ENCODE measurements around the gene ZBTB7C. TPM values are rescaled to one million over a fixed set of nuclear protein-coding genes. Genes with fewer than 3 reads are reported as not detected.
A peak's percentile ranks its signal among the peaks of the same experiment; 100 is the strongest.

The ZBTB7C gene
- 0.22 TPM in 1 of 2 replicates, not detected in the other for total RNA-seq (2012; rRNA removed)

GRCh38 chr18:48408727-48409590 lies at the start of gene ZBTB7C:
Gene ZBTB7C, minus strand, starts transcription at chr18:48409383.
- peaks cover 63% of the 10 kb centered on the region for H3K27me3 ChIP-seq (ENCODE audit: control insufficient read depth, insufficient read depth, low read length)
- H3K4me3 ChIP-seq (ENCODE audit: low read length): peak within 1 kb of the TSS; percentile 81
- H3K4me2 ChIP-seq (ENCODE audit: low read length): peak within 1 kb of the TSS; percentile 99
- no peaks in the 10 kb centered on the region for H3K36me3 ChIP-seq (ENCODE audit: insufficient read depth, low read length)
- H3K9ac ChIP-seq (ENCODE audit: low read depth, low read length): peak within 1 kb of the TSS; percentile 7
- no peaks in the 10 kb centered on the region for H3K9me3 ChIP-seq (replicated peaks; ENCODE audit: low read length)
- peaks cover 18% of the 10 kb centered on the region for H3K4me1 ChIP-seq (ENCODE audit: control insufficient read depth, insufficient read depth, low read length)

- Histone ChIP-seq H3K4me3 (ENCODE audit: low read length) (no peak overlapping the region), H3K36me3 (ENCODE audit: insufficient read depth, low read length) (no peaks in the 10 kb centered on the region), H3K9me3 (replicated peaks; ENCODE audit: low read length) (no peaks in the 10 kb centered on the region), H3K9ac (ENCODE audit: low read depth, low read length) (no peak overlapping the region), H3K4me2 (ENCODE audit: low read length) (no peak overlapping the region), H3K27me3 (ENCODE audit: control insufficient read depth, insufficient read depth, low read length) (peaks cover 70% of the 10 kb centered on the region), H3K4me1 (ENCODE audit: control insufficient read depth, insufficient read depth, low read length) (peaks cover 20% of the 10 kb centered on the region)
These were observed 47.7 kb upstream of the ZBTB7C start for GRCh38 chr18:48456838-48457237.

- H3K27me3 ChIP-seq (ENCODE audit: control insufficient read depth, insufficient read depth, low read length): peaks cover 66% of the 10 kb centered on the region
- H3K9me3 ChIP-seq (replicated peaks; ENCODE audit: low read length): no peaks in the 10 kb centered on the region
- no peak overlapping the region for H3K9ac ChIP-seq (ENCODE audit: low read depth, low read length)
- no peak overlapping the region for H3K4me3 ChIP-seq (ENCODE audit: low read length)
- H3K4me1 ChIP-seq (ENCODE audit: control insufficient read depth, insufficient read depth, low read length): peaks cover 20% of the 10 kb centered on the region
- H3K36me3 ChIP-seq (ENCODE audit: insufficient read depth, low read length): no peaks in the 10 kb centered on the region
- H3K4me2 ChIP-seq (ENCODE audit: low read length): peak overlapping the region; percentile 20
These were observed 46.6 kb upstream of the ZBTB7C start for GRCh38 chr18:48455555-48456478.

- no peak overlapping the region for H3K4me3 ChIP-seq (ENCODE audit: low read length)
- no peak overlapping the region for H3K4me2 ChIP-seq (ENCODE audit: low read length)
- peaks cover 65% of the 10 kb centered on the region for H3K27me3 ChIP-seq (ENCODE audit: control insufficient read depth, insufficient read depth, low read length)
- no peaks in the 10 kb centered on the region for H3K9me3 ChIP-seq (replicated peaks; ENCODE audit: low read length)
- peaks cover 20% of the 10 kb centered on the region for H3K4me1 ChIP-seq (ENCODE audit: control insufficient read depth, insufficient read depth, low read length)
- no peak overlapping the region for H3K9ac ChIP-seq (ENCODE audit: low read depth, low read length)
- H3K36me3 ChIP-seq (ENCODE audit: insufficient read depth, low read length): no peaks in the 10 kb centered on the region
These were observed 45.1 kb upstream of the ZBTB7C start for GRCh38 chr18:48454261-48454757.

- Histone ChIP-seq H3K9me3 (replicated peaks; ENCODE audit: low read length) (no peaks in the 10 kb centered on the region), H3K4me3 (ENCODE audit: low read length) (no peak overlapping the region), H3K4me1 (ENCODE audit: control insufficient read depth, insufficient read depth, low read length) (peaks cover 20% of the 10 kb centered on the region), H3K4me2 (ENCODE audit: low read length) (no peak overlapping the region), H3K27me3 (ENCODE audit: control insufficient read depth, insufficient read depth, low read length) (peaks cover 69% of the 10 kb centered on the region), H3K9ac (ENCODE audit: low read depth, low read length) (no peak overlapping the region), H3K36me3 (ENCODE audit: insufficient read depth, low read length) (no peaks in the 10 kb centered on the region)
These were observed 44.3 kb upstream of the ZBTB7C start for GRCh38 chr18:48453330-48454066.

GRCh38 chr18:48452861-48453323 lies 43.7 kb upstream of the ZBTB7C start:
- H3K27me3 ChIP-seq (ENCODE audit: control insufficient read depth, insufficient read depth, low read length): peaks cover 74% of the 10 kb centered on the region
- no peak overlapping the region for H3K4me2 ChIP-seq (ENCODE audit: low read length)
- no peaks in the 10 kb centered on the region for H3K36me3 ChIP-seq (ENCODE audit: insufficient read depth, low read length)
- H3K9ac ChIP-seq (ENCODE audit: low read depth, low read length): no peak overlapping the region
- no peaks in the 10 kb centered on the region for H3K9me3 ChIP-seq (replicated peaks; ENCODE audit: low read length)
- H3K4me3 ChIP-seq (ENCODE audit: low read length): no peak overlapping the region
- H3K4me1 ChIP-seq (ENCODE audit: control insufficient read depth, insufficient read depth, low read length): peaks cover 20% of the 10 kb centered on the region

- Histone ChIP-seq H3K4me3 (ENCODE audit: low read length) (no peak overlapping the region), H3K9ac (ENCODE audit: low read depth, low read length) (no peak overlapping the region), H3K9me3 (replicated peaks; ENCODE audit: low read length) (no peaks in the 10 kb centered on the region), H3K36me3 (ENCODE audit: insufficient read depth, low read length) (no peaks in the 10 kb centered on the region), H3K27me3 (ENCODE audit: control insufficient read depth, insufficient read depth, low read length) (peaks cover 70% of the 10 kb centered on the region), H3K4me2 (ENCODE audit: low read length) (no peak overlapping the region), H3K4me1 (ENCODE audit: control insufficient read depth, insufficient read depth, low read length) (peaks cover 12% of the 10 kb centered on the region)
These were observed 41.5 kb upstream of the ZBTB7C start for GRCh38 chr18:48450685-48451084.

- H3K36me3 ChIP-seq (ENCODE audit: insufficient read depth, low read length): no peaks in the 10 kb centered on the region
- no peak overlapping the region for H3K9ac ChIP-seq (ENCODE audit: low read depth, low read length)
- H3K27me3 ChIP-seq (ENCODE audit: control insufficient read depth, insufficient read depth, low read length): peaks cover 68% of the 10 kb centered on the region
- H3K9me3 ChIP-seq (replicated peaks; ENCODE audit: low read length): no peaks in the 10 kb centered on the region
- peak overlapping the region; percentile 36 for H3K4me3 ChIP-seq (ENCODE audit: low read length)
- peak overlapping the region; percentile 69 for H3K4me2 ChIP-seq (ENCODE audit: low read length)
- H3K4me1 ChIP-seq (ENCODE audit: control insufficient read depth, insufficient read depth, low read length): peaks cover 4% of the 10 kb centered on the region
These were observed 37.5 kb upstream of the ZBTB7C start for GRCh38 chr18:48446582-48447225.

- no peak overlapping the region for H3K9ac ChIP-seq (ENCODE audit: low read depth, low read length)
- no peaks in the 10 kb centered on the region for H3K36me3 ChIP-seq (ENCODE audit: insufficient read depth, low read length)
- peaks cover 12% of the 10 kb centered on the region for H3K4me1 ChIP-seq (ENCODE audit: control insufficient read depth, insufficient read depth, low read length)
- H3K27me3 ChIP-seq (ENCODE audit: control insufficient read depth, insufficient read depth, low read length): peaks cover 72% of the 10 kb centered on the region
- no peaks in the 10 kb centered on the region for H3K9me3 ChIP-seq (replicated peaks; ENCODE audit: low read length)
- no peak overlapping the region for H3K4me3 ChIP-seq (ENCODE audit: low read length)
- H3K4me2 ChIP-seq (ENCODE audit: low read length): no peak overlapping the region
These were observed 36.4 kb upstream of the ZBTB7C start for GRCh38 chr18:48445540-48445939.

- H3K9me3 ChIP-seq (replicated peaks; ENCODE audit: low read length): no peaks in the 10 kb centered on the region
- peaks cover 12% of the 10 kb centered on the region for H3K4me1 ChIP-seq (ENCODE audit: control insufficient read depth, insufficient read depth, low read length)
- H3K9ac ChIP-seq (ENCODE audit: low read depth, low read length): no peak overlapping the region
- no peak overlapping the region for H3K4me2 ChIP-seq (ENCODE audit: low read length)
- no peak overlapping the region for H3K4me3 ChIP-seq (ENCODE audit: low read length)
- no peaks in the 10 kb centered on the region for H3K36me3 ChIP-seq (ENCODE audit: insufficient read depth, low read length)
- H3K27me3 ChIP-seq (ENCODE audit: control insufficient read depth, insufficient read depth, low read length): peaks cover 74% of the 10 kb centered on the region
These were observed 33.6 kb upstream of the ZBTB7C start for GRCh38 chr18:48442761-48443160.
